Naive thymus-derived CD8-positive, alpha-beta T cell (primary cell): ENCODE measurements around the gene HECTD4. TPM values are rescaled to one million over a fixed set of nuclear protein-coding genes. Genes with fewer than 3 reads are reported as not detected.

Source experiments
- ATAC-seq, 2 donors: fragments of 150-1000 bp; cut with Tn5 transposase in 1 of 2; sonication (Bioruptor Pico), chemical (Tn5 transposase) in 1 of 2; 1 replicate in 1 of 2; 2 replicates in 1 of 2; pipeline ENCODE4 v1.10.0; 2021; ENCODE audit warnings: mild to moderate bottlenecking in 2 of 2, moderate library complexity in 2 of 2
- POLR2A ChIA-PET: fragments of 350-600 bp; sonication (Branson Sonifier 250); formaldehyde crosslinking; loops from one replicate; lab custom pipeline; 2021; ENCODE audit warnings: antibody characterized with exemption; lab: Charles Lee
- DNase-seq, 10 donors: peaks; one replicate each; pipeline versions ENCODE4 v3.0.0 to v3.0.0-alpha.2; 2020 to 2022
- H3K27ac Mint-ChIP-seq, 10 donors: one replicate each; pipeline ENCODE4 v1.8.0; 2020 to 2022; ENCODE audit warnings: mild to moderate bottlenecking in 10 of 10, mixed read lengths in 10 of 10, moderate library complexity in 4 of 10, inconsistent platforms in 1 of 10
- H3K27me3 Mint-ChIP-seq, 5 donors: one replicate each; pipeline ENCODE4 v1.8.0; 2021 to 2022; ENCODE audit warnings: mixed read lengths in 5 of 5
- H3K36me3 Mint-ChIP-seq, 3 donors: one replicate each; pipeline ENCODE4 v1.8.0; 2020 to 2022; ENCODE audit warnings: mixed read lengths in 3 of 3, mild to moderate bottlenecking in 2 of 3, inconsistent platforms in 1 of 3
- H3K4me1 Mint-ChIP-seq, 4 donors: one replicate each; pipeline ENCODE4 v1.8.0; 2021 to 2022; ENCODE audit warnings: mixed read lengths in 4 of 4
- H3K4me3 Mint-ChIP-seq, 10 donors: one replicate each; pipeline ENCODE4 v1.8.0; 2020 to 2022; ENCODE audit warnings: mild to moderate bottlenecking in 10 of 10, mixed read lengths in 10 of 10, moderate library complexity in 6 of 10, inconsistent platforms in 1 of 10
- H3K9me3 Mint-ChIP-seq, 9 donors: one replicate each; pipeline ENCODE4 v1.8.0; 2020 to 2022; ENCODE audit warnings: mixed read lengths in 9 of 9, mild to moderate bottlenecking in 3 of 9, inconsistent platforms in 1 of 9, moderate library complexity in 1 of 9
- polyA plus RNA-seq, 3 donors: library from polyadenylated mRNA; unstranded; fragments of 300-500 nt; fragmentation: Illumina TruSeq; gene quantifications; one replicate each; pipeline ENCODE4 v1.2.3, GENCODE V29; 2021
- total RNA-seq, 8 experiments: library from RNA in 2 of 8; stranded (reverse) in 2 of 8; gene quantifications; one replicate each; pipeline ENCODE4 v1.2.3 and lab custom pipeline; 2021 to 2026

The HECTD4 gene
- total and polyA plus RNA-seq, 5 experiments from 2014 or later: 1.8 to 60.1 (median 4.5) TPM

GRCh38 chr12:112214064-112214463 lies 168.2 kb downstream of the HECTD4 start:
- DNase-seq (no peak), ATAC-seq (no peak)
- Mint-ChIP-seq H3K4me1 (peaks cover 0 to 3% (median under 1%) of the 10 kb centered on the region in 4 donors), H3K27ac (peak overlapping the region in 2 of 10 donors; percentile 47 to 52), H3K4me3 (no peak overlapping the region), H3K9me3 (no peaks in the 10 kb centered on the region), H3K36me3 (peaks cover 17 to 73% (median 30%) of the 10 kb centered on the region in 3 donors), H3K27me3 (no peaks in the 10 kb centered on the region)
- POLR2A ChIA-PET: no interaction called here

GRCh38 chr12:112208301-112208910 lies 173.8 kb downstream of the HECTD4 start:
- POLR2A ChIA-PET: interaction anchor here (0.7 kb wide), 1 partner anchor 203 kb away, joined by 4 read pairs; no protein-coding TSS in a partner anchor
- Mint-ChIP-seq H3K4me1 (peaks cover 0 to 2% (median 0%) of the 10 kb centered on the region in 4 donors), H3K9me3 (no peaks in the 10 kb centered on the region), H3K4me3 (no peak overlapping the region), H3K36me3 (peaks cover 13 to 76% (median 22%) of the 10 kb centered on the region in 3 donors), H3K27ac (no peak overlapping the region), H3K27me3 (no peaks in the 10 kb centered on the region)
- DNase-seq: no peak
- no peak for ATAC-seq

GRCh38 chr12:112207397-112207924 lies 174.8 kb downstream of the HECTD4 start:
- H3K27me3 Mint-ChIP-seq: no peaks in the 10 kb centered on the region

GRCh38 chr12:112206944-112207343 lies 175.3 kb downstream of the HECTD4 start:
- Mint-ChIP-seq H3K36me3 (peaks cover 13 to 83% (median 19%) of the 10 kb centered on the region in 3 donors), H3K27ac (peak overlapping the region in 1 of 10 donors; percentile 6), H3K4me3 (no peak overlapping the region), H3K27me3 (no peaks in the 10 kb centered on the region), H3K9me3 (no peaks in the 10 kb centered on the region), H3K4me1 (peaks cover 0 to 2% (median 0%) of the 10 kb centered on the region in 4 donors)
- DNase-seq (no peak), ATAC-seq (no peak)
- POLR2A ChIA-PET: no interaction called here

More at GRCh38 chr12:112207397-112207924, 174.8 kb downstream of the HECTD4 start:
- Mint-ChIP-seq H3K4me1 (peaks cover 0 to 2% (median 0%) of the 10 kb centered on the region in 4 donors), H3K4me3 (no peak overlapping the region), H3K9me3 (no peaks in the 10 kb centered on the region), H3K27ac (peak overlapping the region in 1 of 10 donors; percentile 29), H3K36me3 (peaks cover 13 to 83% (median 21%) of the 10 kb centered on the region in 3 donors)
- DNase-seq (no peak), ATAC-seq (no peak)
- POLR2A ChIA-PET: no interaction called here

GRCh38 chr12:112199136-112199535 lies 183.1 kb downstream of the HECTD4 start:
- H3K27me3 Mint-ChIP-seq: no peaks in the 10 kb centered on the region
- H3K27ac Mint-ChIP-seq: no peak overlapping the region
- DNase-seq (no peak), ATAC-seq (no peak)
- peaks cover 0 to 5% (median 1%) of the 10 kb centered on the region in 4 donors for H3K4me1 Mint-ChIP-seq
- no peak overlapping the region for H3K4me3 Mint-ChIP-seq
- no peaks in the 10 kb centered on the region for H3K9me3 Mint-ChIP-seq
- POLR2A ChIA-PET: no interaction called here
- peaks cover 0 to 73% (median 12%) of the 10 kb centered on the region in 3 donors for H3K36me3 Mint-ChIP-seq

GRCh38 chr12:112198120-112198733 lies 184.0 kb downstream of the HECTD4 start:
- H3K36me3 Mint-ChIP-seq: peaks cover 0 to 74% (median 10%) of the 10 kb centered on the region in 3 donors
- peak; percentile 84 to 85 for ATAC-seq
- peak overlapping the region in 3 of 10 donors; percentile 8 to 75 (median 74) for H3K27ac Mint-ChIP-seq
- POLR2A ChIA-PET: interaction anchor here (0.5 kb wide), 1 partner anchor 101 kb away, joined by 5 read pairs; no protein-coding TSS in a partner anchor
- no peak overlapping the region for H3K4me3 Mint-ChIP-seq
- peaks cover 0 to 5% (median 1%) of the 10 kb centered on the region in 4 donors for H3K4me1 Mint-ChIP-seq
- H3K9me3 Mint-ChIP-seq: no peaks in the 10 kb centered on the region
- DNase-seq: peak in 9 of 10 donors; percentile 7 to 68 (median 35)
- H3K27me3 Mint-ChIP-seq: no peaks in the 10 kb centered on the region

GRCh38 chr12:112196196-112196875 lies 185.9 kb downstream of the HECTD4 start:
- H3K36me3 Mint-ChIP-seq: peaks cover 0 to 78% (median 18%) of the 10 kb centered on the region in 3 donors
- no peaks in the 10 kb centered on the region for H3K9me3 Mint-ChIP-seq
- no peaks in the 10 kb centered on the region for H3K27me3 Mint-ChIP-seq
- DNase-seq: no peak
- peaks cover 0 to 5% (median 1%) of the 10 kb centered on the region in 4 donors for H3K4me1 Mint-ChIP-seq
- H3K4me3 Mint-ChIP-seq: no peak overlapping the region
- peak overlapping the region in 1 of 10 donors; percentile 56 for H3K27ac Mint-ChIP-seq
- no peak for ATAC-seq
- POLR2A ChIA-PET: no interaction called here

GRCh38 chr12:112194601-112195247 lies 187.5 kb downstream of the HECTD4 start:
- H3K36me3 Mint-ChIP-seq: peaks cover 0 to 76% (median 23%) of the 10 kb centered on the region in 3 donors

GRCh38 chr12:112192475-112192874 lies 189.8 kb downstream of the HECTD4 start:
- DNase-seq (no peak), ATAC-seq (no peak)
- H3K4me1 Mint-ChIP-seq: no peaks in the 10 kb centered on the region
- peak overlapping the region in 3 of 10 donors; percentile 29 to 73 (median 43) for H3K27ac Mint-ChIP-seq
- no peaks in the 10 kb centered on the region for H3K27me3 Mint-ChIP-seq
- peaks cover 0 to 75% (median 24%) of the 10 kb centered on the region in 3 donors for H3K36me3 Mint-ChIP-seq
- H3K4me3 Mint-ChIP-seq: no peak overlapping the region
- POLR2A ChIA-PET: no interaction called here
- no peaks in the 10 kb centered on the region for H3K9me3 Mint-ChIP-seq

More at GRCh38 chr12:112194601-112195247, 187.5 kb downstream of the HECTD4 start:
- DNase-seq (no peak), ATAC-seq (no peak)
- no peaks in the 10 kb centered on the region for H3K27me3 Mint-ChIP-seq
- no peaks in the 10 kb centered on the region for H3K9me3 Mint-ChIP-seq
- H3K4me1 Mint-ChIP-seq: peaks cover 0 to 5% (median 1%) of the 10 kb centered on the region in 4 donors
- H3K27ac Mint-ChIP-seq: no peak overlapping the region
- POLR2A ChIA-PET: no interaction called here
- no peak overlapping the region for H3K4me3 Mint-ChIP-seq

- ATAC-seq: no peak
- Mint-ChIP-seq H3K36me3 (peaks cover 0 to 76% (median 27%) of the 10 kb centered on the region in 3 donors), H3K9me3 (no peaks in the 10 kb centered on the region), H3K27me3 (no peaks in the 10 kb centered on the region), H3K27ac (peak overlapping the region in 2 of 10 donors; percentile 25 to 57), H3K4me3 (no peak overlapping the region), H3K4me1 (no peaks in the 10 kb centered on the region)
- DNase-seq: no peak
- POLR2A ChIA-PET: no interaction called here
Observed at GRCh38 chr12:112191840-112192321, 190.3 kb downstream of the HECTD4 start.

- Mint-ChIP-seq H3K9me3 (no peaks in the 10 kb centered on the region), H3K4me3 (no peak overlapping the region), H3K36me3 (peaks cover 0 to 76% (median 27%) of the 10 kb centered on the region in 3 donors)
Observed at GRCh38 chr12:112191201-112191600, 191.0 kb downstream of the HECTD4 start.

More at GRCh38 chr12:112191201-112191600, 191.0 kb downstream of the HECTD4 start:
- Mint-ChIP-seq H3K27ac (peak overlapping the region in 2 of 10 donors; percentile 36 to 46), H3K27me3 (no peaks in the 10 kb centered on the region), H3K4me1 (no peaks in the 10 kb centered on the region)
- DNase-seq (no peak), ATAC-seq (no peak)
- POLR2A ChIA-PET: no interaction called here
